HAP-1 (cell line): Measurements from ENCODE around the gene ING5.
"Not testable (repeated sequence)": the region's sequence is repeated elsewhere in the genome, so short reads cannot be mapped to it uniquely, and the experiment has no call there.

ENCODE experiments used
- DNase-seq, 2 experiments: peaks; one replicate each; pipeline ENCODE4 v3.0.0-alpha.2; 2016 to 2020; ENCODE audit warnings: low spot score in 2 of 2
- H3K27me3 ChIP-seq: fragments of 250-450 bp; sonication (Bioruptor Pico); 2 replicates; pipeline ENCODE4 v1.5.1; 2020; ENCODE audit warnings: low read depth, mild to moderate bottlenecking, moderate library complexity
- H3K36me3 ChIP-seq: fragments of 250-450 bp; sonication (Bioruptor Pico); replicated peaks from 2 replicates; pipeline ENCODE4 v1.5.1; 2020; ENCODE audit warnings: mild to moderate bottlenecking
- H3K4me1 ChIP-seq: fragments of 250-450 bp; sonication (Bioruptor Pico); 2 replicates; pipeline ENCODE4 v1.5.1; 2020; ENCODE audit warnings: mild to moderate bottlenecking
- H3K4me3 ChIP-seq: fragments of 250-450 bp; sonication (Bioruptor Pico); 2 replicates; pipeline ENCODE4 v1.5.1; 2020; ENCODE audit warnings: mild to moderate bottlenecking, moderate library complexity
- H3K9me3 ChIP-seq: fragments of 250-450 bp; sonication (Bioruptor Pico); 2 replicates; pipeline ENCODE4 v1.5.1; 2020; ENCODE audit warnings: mild to moderate bottlenecking, moderate library complexity
- in situ Hi-C: fragments of 300-500 bp; cut with MboI; formaldehyde crosslinking; loops from 3 replicates; pipeline ENCODE4 v1.14.3; 2020; ENCODE audit warnings: low sequenced_read_pairs, inconsistent platforms, mixed read lengths

The ING5 gene

GRCh38 chr2:241759067-241759807, 57.4 kb downstream of the ING5 start:
- in situ Hi-C loops = no loop called here
- DNase-seq = no peak
- no peaks in the 10 kb centered on the region for H3K4me1 ChIP-seq

GRCh38 chr2:241759893-241760292, 58.1 kb downstream of the ING5 start:
- in situ Hi-C loops, DNase-seq, H3K9me3 ChIP-seq, H3K4me3 ChIP-seq, H3K27me3 ChIP-seq, H3K4me1 ChIP-seq: not testable (repeated sequence)
- H3K36me3 ChIP-seq = peaks cover 24% of the 10 kb centered on the region

More at GRCh38 chr2:241759067-241759807, 57.4 kb downstream of the ING5 start:
- Histone ChIP-seq H3K27me3 (no peaks in the 10 kb centered on the region), H3K36me3 (peaks cover 24% of the 10 kb centered on the region), H3K9me3 (no peaks in the 10 kb centered on the region), H3K4me3 (no peak overlapping the region)

GRCh38 chr2:241760301-241760771, 58.5 kb downstream of the ING5 start:
- Histone ChIP-seq H3K4me1 (no peaks in the 10 kb centered on the region), H3K9me3 (no peaks in the 10 kb centered on the region), H3K27me3 (no peaks in the 10 kb centered on the region), H3K4me3 (no peak overlapping the region), H3K36me3 (peaks cover 23% of the 10 kb centered on the region)
- DNase-seq = no peak
- in situ Hi-C loops = no loop called here

GRCh38 chr2:241762321-241762932, 60.6 kb downstream of the ING5 start:
- Histone ChIP-seq H3K27me3 (no peaks in the 10 kb centered on the region), H3K9me3 (no peaks in the 10 kb centered on the region), H3K36me3 (peaks cover 9% of the 10 kb centered on the region), H3K4me1 (no peaks in the 10 kb centered on the region), H3K4me3 (no peak overlapping the region)
- in situ Hi-C loops = no loop called here
- DNase-seq = peak in 1 of 2 experiments; percentile 6

- peak in 1 of 2 experiments; percentile 8 for DNase-seq
- H3K4me3 ChIP-seq = no peak overlapping the region
- no peaks in the 10 kb centered on the region for H3K4me1 ChIP-seq
- peaks cover 9% of the 10 kb centered on the region for H3K36me3 ChIP-seq
- no peaks in the 10 kb centered on the region for H3K9me3 ChIP-seq
- in situ Hi-C loops = no loop called here
- H3K27me3 ChIP-seq = no peaks in the 10 kb centered on the region
Observed at GRCh38 chr2:241762933-241763369, 61.1 kb downstream of the ING5 start.

GRCh38 chr2:241763551-241764274, 61.9 kb downstream of the ING5 start:
- Histone ChIP-seq H3K4me3 (no peak overlapping the region), H3K9me3 (no peaks in the 10 kb centered on the region), H3K27me3 (no peaks in the 10 kb centered on the region), H3K4me1 (no peaks in the 10 kb centered on the region), H3K36me3 (peaks cover 9% of the 10 kb centered on the region)
- no peak for DNase-seq
- in situ Hi-C loops = no loop called here

- Histone ChIP-seq H3K4me1 (no peaks in the 10 kb centered on the region), H3K4me3 (no peak overlapping the region), H3K9me3 (no peaks in the 10 kb centered on the region), H3K36me3 (peaks cover 9% of the 10 kb centered on the region), H3K27me3 (no peaks in the 10 kb centered on the region)
- in situ Hi-C loops = no loop called here
- DNase-seq = peak in 1 of 2 experiments; percentile 12
Observed at GRCh38 chr2:241764275-241765241, 62.7 kb downstream of the ING5 start.

GRCh38 chr2:241767464-241768250, 65.8 kb downstream of the ING5 start:
- Histone ChIP-seq H3K27me3 (no peaks in the 10 kb centered on the region), H3K4me3 (no peak overlapping the region), H3K4me1 (peaks cover 11% of the 10 kb centered on the region), H3K9me3 (no peaks in the 10 kb centered on the region), H3K36me3 (no peaks in the 10 kb centered on the region; the same call in none of the 2 replicates)
- in situ Hi-C loops = no loop called here
- DNase-seq = peak in 1 of 2 experiments; percentile 11

- DNase-seq = peak in 1 of 2 experiments; percentile 10
- in situ Hi-C loops = no loop called here
- Histone ChIP-seq H3K36me3 (no peaks in the 10 kb centered on the region; the same call in none of the 2 replicates), H3K27me3 (no peaks in the 10 kb centered on the region), H3K4me3 (no peak overlapping the region), H3K9me3 (no peaks in the 10 kb centered on the region), H3K4me1 (peaks cover 11% of the 10 kb centered on the region)
Observed at GRCh38 chr2:241768251-241768711, 66.4 kb downstream of the ING5 start.

GRCh38 chr2:241768850-241769249, 67.0 kb downstream of the ING5 start:
- DNase-seq = peak in 1 of 2 experiments; percentile 11
- H3K9me3 ChIP-seq = no peaks in the 10 kb centered on the region
- no peak overlapping the region for H3K4me3 ChIP-seq
- H3K4me1 ChIP-seq = peaks cover 11% of the 10 kb centered on the region
- H3K36me3 ChIP-seq = no peaks in the 10 kb centered on the region; the same call in 1 of the 2 replicates
- no peaks in the 10 kb centered on the region for H3K27me3 ChIP-seq
- in situ Hi-C loops = no loop called here

- Histone ChIP-seq H3K27me3 (no peaks in the 10 kb centered on the region), H3K4me1 (peaks cover 11% of the 10 kb centered on the region), H3K4me3 (no peak overlapping the region), H3K9me3 (no peaks in the 10 kb centered on the region), H3K36me3 (no peaks in the 10 kb centered on the region)
- in situ Hi-C loops = no loop called here
- no peak for DNase-seq
Observed at GRCh38 chr2:241769819-241770184, 68.0 kb downstream of the ING5 start.

- in situ Hi-C loops = no loop called here
- H3K36me3 ChIP-seq = no peaks in the 10 kb centered on the region
- peak in 1 of 2 experiments; percentile 25 for DNase-seq
Observed at GRCh38 chr2:241770185-241770935, 68.5 kb downstream of the ING5 start.

More at GRCh38 chr2:241770185-241770935, 68.5 kb downstream of the ING5 start:
- Histone ChIP-seq H3K9me3 (no peaks in the 10 kb centered on the region), H3K4me1 (peaks cover 11% of the 10 kb centered on the region), H3K27me3 (no peaks in the 10 kb centered on the region), H3K4me3 (no peak overlapping the region)
